GM21717 (cell line): ENCODE measurements around the gene ALG1L2.
"Not testable (repeated sequence)": the region's sequence is repeated elsewhere in the genome, so short reads cannot be mapped to it uniquely, and the experiment has no call there.

ENCODE experiments used
- ATAC-seq: cut with Tn5 transposase; IDR thresholded peaks from one replicate; pipeline ENCODE4 v1.9.1; 2021; ENCODE audit warnings: mild to moderate bottlenecking, moderate library complexity; ENCODE audit not compliant: unreplicated experiment

Gene ALG1L2, protein sequence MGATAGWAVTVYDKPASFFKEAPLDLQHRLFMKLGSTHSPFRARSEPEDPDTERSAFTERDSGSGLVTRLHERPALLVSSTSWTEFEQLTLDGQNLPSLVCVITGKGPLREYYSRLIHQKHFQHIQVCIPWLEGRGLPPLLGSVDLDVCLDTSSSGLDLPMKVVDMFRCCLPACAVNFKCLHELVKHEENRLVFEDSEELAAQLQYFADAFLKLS

DNA sequence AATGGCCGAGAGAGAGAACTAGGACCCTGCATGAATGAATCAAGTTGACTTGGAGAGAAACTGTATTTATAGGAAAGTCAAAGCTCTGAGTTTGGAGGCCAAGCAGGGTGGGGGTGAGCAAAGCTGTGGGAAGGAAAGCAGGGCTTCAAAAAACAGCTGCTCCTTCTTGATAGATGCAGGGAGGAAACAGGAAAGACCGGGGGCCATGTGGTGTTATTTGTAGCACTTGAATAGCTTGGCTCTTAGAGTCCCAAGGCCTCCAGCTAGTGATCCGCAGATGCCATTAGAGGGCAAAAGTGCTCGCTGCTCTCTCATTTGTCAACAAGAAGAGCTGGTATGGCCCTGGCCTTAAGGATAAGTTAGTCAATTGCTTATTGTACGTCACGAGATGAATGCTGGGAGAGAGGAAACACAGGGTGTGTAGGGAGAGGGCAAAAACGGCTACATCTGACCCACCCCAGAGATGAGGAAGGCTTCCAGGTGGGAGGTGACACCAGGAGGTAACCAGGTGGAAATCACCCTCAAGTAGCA lies at the start of gene ALG1L2:
Gene ALG1L2, plus strand, starts transcription at position 481 of the 531 bp plus-strand sequence. CDS start 186 bp downstream, outside the sequence.
- no peak for ATAC-seq

DNA sequence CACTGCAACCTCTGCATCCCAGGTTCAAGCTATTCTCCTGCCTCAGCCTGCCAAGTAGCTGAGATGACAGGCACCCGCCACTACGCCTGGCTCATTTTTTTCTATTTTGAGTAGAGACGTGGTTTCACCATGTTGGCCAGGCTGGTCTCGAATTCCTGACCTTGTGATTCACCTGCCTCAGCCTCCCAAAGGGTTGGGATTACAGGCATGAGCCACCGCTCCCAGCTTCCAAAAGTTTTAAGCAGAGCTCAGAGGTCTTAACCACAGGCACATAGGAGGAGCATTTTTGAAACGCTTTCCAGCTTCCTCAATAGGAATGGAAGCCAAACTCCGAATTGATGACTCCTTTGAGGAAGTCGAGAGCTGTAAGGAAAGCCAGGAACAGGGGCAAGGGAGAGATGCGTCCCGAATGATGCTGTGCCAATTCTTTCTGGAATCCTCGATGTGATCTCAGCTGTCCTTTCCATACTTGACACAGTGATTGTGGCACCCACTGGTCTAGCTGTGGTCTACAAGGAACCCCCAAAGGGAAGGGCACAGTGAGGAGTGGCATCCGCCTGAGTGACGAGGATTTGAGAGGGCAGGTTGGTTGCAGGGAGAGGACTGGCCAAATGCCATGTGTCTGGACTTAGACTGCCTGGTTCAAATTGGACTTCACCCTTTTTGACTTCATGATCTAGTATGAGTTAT lies 44.4 kb upstream of the ALG1L2 start:
- ATAC-seq: not testable (repeated sequence)

DNA sequence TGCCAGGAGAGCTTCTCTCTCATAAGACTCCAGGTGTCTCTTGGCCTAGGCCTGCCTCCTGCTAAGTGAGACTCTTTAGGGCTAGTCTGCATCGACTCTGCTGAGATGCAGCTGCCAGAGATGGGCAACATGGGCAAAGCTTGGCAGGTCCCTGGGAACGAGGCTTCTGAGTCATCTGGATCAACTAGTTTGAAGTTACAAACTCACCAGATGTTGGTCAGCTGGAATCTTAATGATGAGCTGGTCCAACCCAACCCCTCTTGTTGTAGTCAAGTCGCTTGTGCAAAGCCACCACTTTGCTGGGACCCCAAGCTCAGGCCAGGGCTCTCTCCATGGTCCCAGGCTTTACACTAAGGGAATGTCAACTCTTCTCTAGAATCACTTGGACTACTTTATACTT lies 38.9 kb upstream of the ALG1L2 start:
- ATAC-seq: not testable (repeated sequence)

DNA sequence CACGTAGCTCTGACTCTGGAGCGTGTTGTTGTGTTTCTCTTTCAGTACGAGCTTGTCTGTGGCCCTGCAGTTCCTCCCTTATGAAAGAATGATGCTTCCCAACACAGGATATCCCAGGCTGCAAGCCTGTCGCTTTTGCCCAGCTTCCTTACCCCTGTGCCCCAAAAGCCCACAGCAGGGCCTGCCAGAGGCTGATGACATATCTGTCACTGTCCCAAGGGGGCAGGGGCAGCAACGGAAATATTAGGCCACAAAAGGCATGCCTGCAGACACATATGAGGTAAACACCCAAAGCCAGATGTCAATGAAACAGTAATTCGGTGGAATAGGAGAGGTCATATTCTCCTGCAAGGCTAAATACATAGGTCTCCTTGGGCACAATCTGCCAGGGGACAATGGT lies 38.0 kb upstream of the ALG1L2 start:
- ATAC-seq: not testable (repeated sequence)

DNA sequence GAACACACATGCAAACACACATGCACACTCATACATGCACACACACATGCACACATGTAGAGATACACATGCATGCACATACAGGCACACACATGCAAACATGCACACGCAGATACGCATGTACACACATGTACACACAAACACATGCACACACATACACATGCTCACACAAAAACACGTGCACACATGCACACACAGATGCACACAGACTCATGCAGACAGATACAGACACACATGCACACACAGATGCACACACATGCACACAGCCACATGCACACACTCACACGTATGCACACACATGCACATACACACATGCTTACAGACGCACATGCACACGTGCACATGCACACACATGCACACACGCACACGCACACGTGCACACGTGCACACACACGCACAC lies 37.3 kb upstream of the ALG1L2 start:
- no peak for ATAC-seq

DNA sequence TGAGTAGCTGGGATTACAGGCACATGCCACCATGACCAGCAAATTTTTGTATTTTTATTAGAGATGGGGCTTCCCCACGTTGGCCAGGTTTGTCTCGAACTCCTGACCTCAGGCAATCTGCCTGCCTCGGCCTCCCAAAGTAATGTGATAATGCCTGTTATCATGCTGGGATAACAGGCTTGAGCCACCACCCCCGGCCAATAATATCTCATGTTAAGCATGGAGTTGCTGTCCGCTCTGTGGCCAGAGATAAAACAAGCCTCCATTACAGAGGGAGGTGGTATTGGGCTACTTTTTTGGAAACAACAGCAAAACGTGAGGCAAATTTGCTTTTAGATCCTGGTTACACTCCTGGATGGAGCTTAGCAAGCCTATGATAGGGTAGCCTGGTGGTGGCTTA lies 32.9 kb upstream of the ALG1L2 start:
- no peak for ATAC-seq

DNA sequence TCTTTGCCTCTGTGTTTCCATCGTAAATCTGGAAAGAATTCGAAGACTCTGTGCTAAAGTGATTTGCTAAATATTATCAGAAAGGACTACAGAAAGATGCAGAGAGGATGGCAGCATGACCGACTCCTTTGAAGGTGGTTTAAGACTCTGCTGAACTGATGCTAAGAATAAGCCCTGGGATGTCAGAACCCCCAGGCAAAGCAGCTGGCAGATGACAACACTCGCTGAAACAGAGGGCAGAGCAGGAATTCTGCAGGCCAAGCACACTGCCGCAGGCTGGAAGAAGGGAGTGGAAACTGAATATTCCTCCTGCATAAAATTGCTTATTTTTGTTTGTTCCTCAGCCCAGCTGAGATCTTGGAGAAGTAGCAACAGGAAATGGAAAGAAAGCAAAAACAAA lies 29.3 kb upstream of the ALG1L2 start:
- not testable (repeated sequence) for ATAC-seq

DNA sequence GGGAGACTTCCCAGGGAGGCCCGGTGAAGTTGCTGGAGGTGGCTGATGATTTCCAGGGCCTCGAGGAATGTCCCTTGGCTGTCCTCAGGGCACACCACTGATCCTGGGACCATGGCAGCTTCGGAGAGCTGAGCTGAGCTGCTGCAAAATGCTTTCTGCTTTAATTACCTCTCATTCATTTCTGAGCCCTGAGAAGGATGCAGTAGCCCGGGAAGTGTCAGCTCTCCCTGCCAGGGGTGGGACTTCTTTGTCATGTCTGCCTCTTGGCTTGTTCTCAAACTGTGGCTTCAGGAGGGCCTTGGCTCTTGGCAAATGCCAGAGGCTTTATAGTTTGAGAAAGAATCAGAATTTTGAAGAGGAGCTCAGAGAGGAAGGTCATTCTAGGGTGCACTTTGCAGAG lies 28.7 kb upstream of the ALG1L2 start:
- ATAC-seq: not testable (repeated sequence)

DNA sequence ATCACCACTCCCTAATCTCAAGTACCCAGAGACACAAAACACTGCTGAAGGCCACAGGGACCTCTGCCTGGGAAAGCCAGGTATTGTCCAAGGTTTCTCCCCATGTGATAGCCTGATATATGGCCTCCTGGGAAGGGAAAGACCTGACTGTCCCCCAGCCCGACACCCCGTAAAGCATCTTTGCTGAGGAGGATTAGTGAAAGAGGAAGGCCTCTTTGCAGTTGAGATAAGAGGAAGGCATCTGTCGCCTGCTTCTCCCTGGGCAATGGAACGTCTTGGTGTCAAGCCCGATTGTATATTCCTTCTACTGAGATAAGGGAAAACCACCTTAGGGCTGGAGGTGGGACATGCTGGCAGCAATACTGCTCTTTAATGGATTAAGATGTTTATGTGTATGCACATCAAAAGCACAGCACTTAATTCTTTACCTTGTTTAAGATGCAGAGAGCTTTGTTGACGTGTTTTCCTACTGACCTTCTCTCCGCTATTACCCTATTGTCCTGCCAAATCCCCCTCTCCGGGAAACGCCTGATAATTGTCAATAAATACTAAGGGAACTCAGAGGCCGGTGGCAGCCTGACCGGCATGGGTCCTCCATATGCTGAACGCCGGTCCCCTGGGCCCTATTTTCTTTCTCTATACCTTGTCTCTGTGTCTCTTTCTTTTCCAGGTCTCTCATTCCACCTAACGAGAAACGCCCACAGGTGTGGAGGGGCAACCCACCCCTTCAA lies 23.9 kb upstream of the ALG1L2 start:
- ATAC-seq: not testable (repeated sequence)

DNA sequence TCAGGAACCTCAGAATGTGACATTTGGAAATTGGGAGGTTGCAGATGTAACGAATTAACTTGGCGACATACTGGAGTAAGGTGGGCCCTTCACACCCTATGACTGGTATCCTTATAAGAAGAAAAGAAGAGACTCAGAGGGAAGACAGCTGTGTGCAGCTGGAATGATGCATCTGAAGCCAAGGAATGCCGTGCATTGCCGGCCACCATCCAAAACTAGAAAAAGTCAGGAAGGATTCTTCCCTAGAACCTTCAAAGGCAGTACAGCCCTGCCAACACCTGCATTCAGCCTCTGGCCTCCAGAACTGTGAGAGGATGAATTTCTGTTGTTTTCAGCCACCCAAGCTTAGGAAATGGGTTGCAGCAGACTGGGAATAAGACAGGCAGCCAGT lies 23.4 kb upstream of the ALG1L2 start:
- not testable (repeated sequence) for ATAC-seq

DNA sequence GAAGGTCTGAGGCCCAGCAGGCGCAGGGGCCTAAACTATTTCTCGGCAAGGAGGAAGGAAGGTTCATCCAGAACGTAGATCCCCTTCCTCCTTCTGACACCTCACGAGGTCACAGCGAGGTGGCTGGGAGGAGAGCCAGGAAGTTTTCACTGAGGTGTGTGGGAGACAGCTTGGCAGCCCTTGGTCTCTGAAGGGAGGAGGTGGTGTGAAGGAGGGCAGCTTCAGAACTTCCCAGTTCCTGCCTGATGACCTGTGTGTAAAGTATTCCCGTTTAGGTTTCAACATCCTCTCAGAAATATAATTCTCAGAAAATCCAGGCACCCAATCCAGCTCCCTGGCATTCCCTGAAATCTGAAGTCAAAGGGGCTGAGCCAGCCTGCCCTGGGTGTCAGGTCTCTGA lies 22.9 kb upstream of the ALG1L2 start:
- ATAC-seq: not testable (repeated sequence)

DNA sequence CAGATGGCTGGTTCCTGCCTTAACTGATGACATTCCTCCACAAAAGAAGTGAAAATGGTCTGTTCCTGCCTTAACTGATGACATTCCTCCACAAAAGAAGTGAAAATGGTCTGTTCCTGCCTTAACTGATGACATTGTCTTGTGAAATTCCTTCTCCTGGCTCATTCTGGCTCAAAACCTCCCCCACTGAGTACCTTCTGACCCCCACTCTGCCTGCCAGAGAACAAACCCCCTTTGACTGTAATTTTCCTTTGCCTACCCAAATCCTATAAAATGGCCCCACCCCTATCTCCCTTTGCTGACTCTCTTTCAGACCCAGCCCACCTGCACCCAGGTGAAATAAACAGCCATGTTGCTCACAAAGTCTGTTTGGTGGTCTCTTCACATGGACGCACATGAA lies 22.5 kb upstream of the ALG1L2 start:
- ATAC-seq: not testable (repeated sequence)

DNA sequence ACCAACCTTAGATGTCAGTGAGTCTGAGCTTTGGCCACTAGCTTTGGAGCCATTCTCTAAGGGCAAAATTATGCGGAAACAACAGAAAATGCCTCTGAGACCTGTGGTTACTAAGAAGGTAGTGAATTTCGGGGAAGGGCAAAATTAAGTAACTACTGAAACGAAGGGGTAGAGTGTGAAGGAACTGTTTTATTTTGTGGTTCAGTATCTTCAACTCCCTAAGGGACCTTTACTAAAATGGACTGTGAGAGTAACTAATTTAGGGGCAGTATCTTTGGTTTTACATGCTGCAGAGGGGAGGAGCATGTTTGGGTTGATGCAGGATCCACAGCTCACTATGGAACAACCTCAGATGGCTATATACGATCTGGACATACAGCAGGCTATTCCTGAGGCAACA lies 8.0 kb upstream of the ALG1L2 start:
- ATAC-seq: no peak

DNA sequence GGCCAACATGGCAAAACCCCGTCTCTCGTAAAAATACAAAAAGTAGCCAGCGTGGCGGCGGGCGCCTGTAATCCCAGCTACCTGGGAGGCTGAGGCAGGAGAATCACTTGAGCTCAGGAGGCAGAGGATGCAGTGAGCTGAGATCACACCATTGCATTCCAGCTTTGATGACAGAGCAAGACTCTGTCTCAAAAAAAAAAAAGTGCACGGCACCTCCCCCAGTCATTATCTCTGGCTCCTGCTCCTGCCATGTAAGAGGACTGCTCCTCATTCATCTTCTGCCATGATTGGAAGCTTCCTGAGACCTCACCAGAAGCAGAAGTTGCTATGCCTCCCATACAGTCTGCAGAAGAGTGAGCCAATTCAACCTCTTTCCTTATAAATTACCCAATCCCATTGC lies 4.0 kb upstream of the ALG1L2 start:
- no peak for ATAC-seq

DNA sequence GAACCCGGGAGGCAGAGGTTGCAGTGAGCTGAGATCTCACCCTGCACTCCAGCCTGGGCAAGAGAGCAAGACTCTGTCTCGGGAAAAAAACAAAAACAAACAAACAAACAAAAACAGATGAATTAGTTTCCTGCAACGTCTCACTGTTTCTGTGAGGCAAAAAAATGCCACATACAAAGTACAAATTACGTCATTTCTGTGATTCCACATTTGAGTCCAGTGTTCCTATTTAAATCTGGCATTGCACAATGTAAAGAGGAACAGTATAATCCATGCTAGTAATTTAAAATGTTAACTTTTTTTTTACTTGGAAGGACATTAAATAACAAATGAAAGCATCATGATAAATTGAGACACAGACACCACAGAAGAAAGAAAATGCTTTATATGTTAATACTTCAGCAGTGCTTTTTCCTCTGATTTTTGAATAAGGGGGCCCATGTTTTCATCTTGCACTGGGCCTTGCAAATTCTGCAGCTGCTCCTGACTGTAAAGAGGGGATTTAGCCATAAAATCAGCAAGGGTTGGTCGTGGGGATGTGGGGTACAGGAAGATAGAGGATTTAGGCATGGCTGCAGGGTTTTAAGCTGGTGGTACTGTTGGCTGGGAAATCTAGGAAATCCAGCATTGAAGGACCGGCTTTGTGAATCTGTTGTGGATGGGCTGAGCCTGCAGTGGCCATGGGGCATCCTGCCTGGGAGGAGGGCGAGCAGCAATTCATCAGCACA lies 1.9 kb downstream of the ALG1L2 start:
- ATAC-seq: not testable (repeated sequence)

DNA sequence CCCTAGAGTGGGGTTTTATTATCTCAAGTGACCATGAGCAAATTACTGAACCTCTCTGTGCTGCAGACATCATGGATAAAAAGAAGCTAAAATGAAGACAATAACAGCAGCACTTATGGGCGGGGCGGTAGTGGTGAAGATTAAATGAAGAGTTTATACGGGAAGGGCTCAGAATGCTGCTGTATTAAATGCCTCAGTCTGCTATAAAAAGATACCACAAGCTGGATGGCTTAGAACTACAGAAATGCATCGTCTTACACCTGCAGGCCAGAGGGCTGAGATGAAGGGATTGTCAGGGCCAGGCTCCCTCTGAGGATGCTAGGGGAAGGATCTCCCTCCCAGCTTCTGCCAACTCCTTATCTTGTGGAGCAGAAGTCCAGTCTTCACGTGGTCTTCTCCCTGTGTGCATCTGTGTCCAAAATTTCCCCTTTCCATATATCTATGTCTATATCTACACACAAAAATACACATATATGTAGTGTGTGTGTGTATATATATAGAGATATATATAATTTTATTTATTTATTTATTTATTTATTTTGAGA lies 2.9 kb downstream of the ALG1L2 start:
- ATAC-seq: no peak

DNA sequence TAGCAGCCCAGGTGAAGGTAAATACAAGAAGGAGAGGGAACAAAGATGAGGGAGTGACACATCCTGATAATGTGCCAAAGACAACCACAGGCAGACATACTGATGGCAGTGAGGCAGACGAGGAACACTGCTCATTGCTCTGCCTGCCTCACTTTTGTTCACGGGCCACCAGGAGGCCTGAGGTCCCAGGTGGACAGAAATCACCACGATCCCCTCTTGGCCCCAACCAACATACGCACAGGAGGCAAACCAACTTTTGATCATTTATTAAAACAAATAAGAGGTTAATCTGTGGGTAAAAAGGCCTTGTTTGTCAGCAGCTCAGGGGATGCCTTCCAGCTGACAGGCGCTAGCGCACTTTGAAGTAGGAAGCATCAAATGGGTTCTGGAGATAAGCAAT lies 4.2 kb downstream of the ALG1L2 start:
- no peak for ATAC-seq

DNA sequence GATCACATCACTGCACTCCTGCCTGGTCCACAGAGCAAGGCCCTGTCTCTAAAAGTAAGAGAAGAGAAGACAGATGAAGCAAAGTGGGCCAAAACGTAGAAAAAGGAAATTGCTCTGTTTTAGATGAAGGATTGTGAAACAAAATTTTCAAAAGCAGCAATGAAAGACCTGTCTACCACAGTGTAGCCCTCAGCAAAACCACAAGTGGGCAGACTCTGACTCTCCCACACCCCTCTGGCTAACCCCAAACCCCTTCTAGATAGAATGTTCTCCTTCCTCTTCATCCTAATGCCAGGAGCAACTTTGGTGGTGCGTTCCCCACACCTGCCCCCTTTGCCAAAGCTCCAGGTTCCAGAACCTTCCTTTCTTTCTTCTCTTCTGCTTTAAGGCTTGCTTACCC lies 5.0 kb downstream of the ALG1L2 start:
- ATAC-seq: not testable (repeated sequence)

DNA sequence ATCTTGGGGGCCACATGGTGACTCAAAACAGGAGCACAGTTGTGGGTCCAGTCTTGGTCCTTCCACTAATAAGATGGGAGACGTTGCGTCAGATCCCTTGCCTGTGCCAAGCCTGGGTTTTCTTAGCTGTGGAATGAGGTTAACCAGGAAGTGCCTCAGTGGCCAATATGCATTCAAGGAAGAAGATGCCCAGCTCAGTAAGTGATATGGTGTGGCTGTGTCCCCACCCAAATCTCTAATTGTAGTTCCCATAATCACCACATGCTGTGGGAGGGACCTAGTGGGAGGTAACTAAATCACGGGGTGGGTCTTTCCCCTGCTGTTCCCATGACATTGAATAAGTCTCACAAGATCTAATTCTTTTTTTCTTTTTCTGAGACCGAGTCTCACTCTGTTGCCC lies 6.4 kb downstream of the ALG1L2 start:
- ATAC-seq: no peak

DNA sequence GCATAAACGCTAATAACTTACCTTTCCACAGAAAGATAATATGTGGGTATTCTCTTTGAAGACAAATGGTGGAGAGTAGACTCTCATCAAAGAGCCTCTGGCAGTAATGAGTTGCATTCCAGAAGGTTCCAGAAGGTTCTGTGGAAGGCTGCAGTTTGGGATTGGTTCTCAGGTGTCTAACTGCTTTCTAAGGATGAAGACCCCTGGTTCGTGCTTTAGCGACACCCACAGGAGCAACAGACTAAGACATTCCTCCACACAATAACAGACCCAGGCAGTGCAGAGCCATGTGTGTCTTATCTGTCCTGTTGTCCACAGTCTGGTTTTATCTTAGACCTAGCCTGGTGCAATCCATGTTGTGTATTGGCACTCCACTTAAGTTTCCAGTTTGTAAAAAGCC lies 9.1 kb downstream of the ALG1L2 start:
- not testable (repeated sequence) for ATAC-seq

DNA sequence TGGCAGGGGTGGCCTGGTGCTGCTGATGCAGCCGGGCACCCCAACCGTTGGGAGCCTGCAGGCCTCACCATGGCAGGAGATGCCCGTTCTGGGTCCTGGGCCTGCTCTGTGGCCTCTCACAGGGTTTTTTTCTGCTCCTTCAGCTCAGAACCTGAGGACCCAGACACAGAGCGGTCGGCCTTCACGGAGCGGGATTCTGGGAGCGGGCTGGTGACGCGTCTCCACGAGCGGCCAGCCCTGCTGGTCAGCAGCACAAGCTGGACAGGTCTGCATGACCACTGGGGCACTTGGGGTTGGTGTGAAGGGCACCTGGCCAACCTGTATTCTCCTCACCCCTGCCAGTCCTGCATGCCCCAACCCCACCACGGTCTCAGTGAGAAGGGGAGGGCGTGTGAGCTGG lies 10.3 kb downstream of the ALG1L2 start:
- ATAC-seq: no peak
